DOHH2 (cell line): ENCODE data around the gene CMTM3.
"Not testable (repeated sequence)": the region's sequence is repeated elsewhere in the genome, so short reads cannot be mapped to it uniquely, and the experiment has no call there.

Experiments used
- H3F3A ChIP-seq: fragments of 200-600 bp; sonication (generic), shearing (Covaris generic); 2 replicates; pipeline ENCODE4 v1.6.0; 2016; ENCODE audit warnings: antibody characterized with exemption, mild to moderate bottlenecking; ENCODE audit not compliant: control insufficient read depth, insufficient read depth
- H3K27ac ChIP-seq: fragments of 200-600 bp; sonication (generic); 2 replicates; pipeline ENCODE4 v1.5.1; 2014; ENCODE audit warnings: low read depth, mild to moderate bottlenecking, low read length, moderate library complexity
- H3K27me3 ChIP-seq: fragments of 200-600 bp; sonication (generic); 2 replicates; pipeline ENCODE4 v1.6.1; 2014; ENCODE audit warnings: mild to moderate bottlenecking, low read length, mixed read lengths; ENCODE audit not compliant: control insufficient read depth
- H3K36me3 ChIP-seq: fragments of 200-600 bp; sonication (generic); 2 replicates; pipeline ENCODE4 v1.6.1; 2014; ENCODE audit warnings: mild to moderate bottlenecking, low read length, moderate library complexity, mixed read lengths; ENCODE audit not compliant: control insufficient read depth
- H3K4me1 ChIP-seq: fragments of 200-600 bp; sonication (generic); 2 replicates; pipeline ENCODE4 v1.6.1; 2014; ENCODE audit warnings: mild to moderate bottlenecking, low read length, mixed read lengths; ENCODE audit not compliant: control insufficient read depth
- H3K4me2 ChIP-seq: fragments of 200-600 bp; sonication (generic); 2 replicates; pipeline ENCODE4 v1.6.0; 2014; ENCODE audit warnings: mild to moderate bottlenecking, low read length, moderate library complexity
- H3K4me3 ChIP-seq: fragments of 200-600 bp; sonication (generic); 2 replicates; pipeline ENCODE4 v1.5.1; 2014; ENCODE audit warnings: mild to moderate bottlenecking, low read length, mixed read lengths
- H3K79me2 ChIP-seq: fragments of 200-600 bp; sonication (generic); 2 replicates; pipeline ENCODE4 v1.6.1; 2014; ENCODE audit warnings: mild to moderate bottlenecking, low read length, mixed read lengths; ENCODE audit not compliant: control insufficient read depth
- H3K9me2 ChIP-seq: fragments of 200-600 bp; sonication (generic); replicated peaks from 2 replicates; pipeline ENCODE4 v1.6.1; 2014; ENCODE audit warnings: mild to moderate bottlenecking, low read length, mixed read lengths; ENCODE audit not compliant: control insufficient read depth
- H3K9me3 ChIP-seq: fragments of 200-600 bp; sonication (generic); 2 replicates; pipeline ENCODE4 v1.6.1; 2014; ENCODE audit warnings: antibody characterized with exemption, low read length, mixed read lengths; ENCODE audit not compliant: control insufficient read depth, insufficient read depth
- H4K20me1 ChIP-seq: fragments of 200-600 bp; sonication (generic); 2 replicates; pipeline ENCODE4 v1.6.0; 2014; ENCODE audit warnings: low read depth, mild to moderate bottlenecking, antibody characterized with exemption, low read length, moderate library complexity; ENCODE audit not compliant: control insufficient read depth, insufficient read depth
- EZH2phosphoT487 ChIP-seq: fragments of 200-600 bp; sonication (generic); IDR thresholded peaks from 2 replicates; pipeline ENCODE4 v1.6.1; 2017; ENCODE audit warnings: borderline replicate concordance, mild to moderate bottlenecking, antibody characterized with exemption, low read length, moderate library complexity, mixed read lengths
- TF ChIP-seq, protein P1 (sequence below): fragments of 200-600 bp; sonication (generic); IDR thresholded peaks from one replicate; pipeline ENCODE4 v1.5.1; 2014; ENCODE audit warnings: antibody characterized with exemption, mild to moderate bottlenecking, low read depth, low read length; ENCODE audit not compliant: poor library complexity, severe bottlenecking

CMTM3 gene

DNA sequence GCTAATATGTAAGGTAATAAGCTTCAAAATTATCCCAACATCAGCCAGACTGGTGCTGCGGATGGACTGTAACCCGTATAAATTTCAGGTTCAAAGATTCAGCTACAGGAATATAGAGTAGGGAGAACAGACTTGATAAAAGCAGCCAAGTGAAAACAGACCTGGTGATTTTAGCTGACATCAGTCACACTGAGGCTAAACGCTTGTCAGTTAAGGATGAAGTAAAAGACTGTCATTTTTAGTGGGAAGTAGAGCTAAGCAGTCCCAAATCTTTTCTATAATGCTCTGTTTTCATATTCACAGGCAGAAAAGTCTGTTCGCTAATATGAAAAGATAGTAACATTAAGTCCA lies 56.7 kb downstream of the CMTM3 start:
- Histone ChIP-seq H3K9me3 (no peaks in the 10 kb centered on the region), H3K27ac (no peak overlapping the region), H3K4me2 (no peak overlapping the region), H3F3A (no peaks in the 10 kb centered on the region), H4K20me1 (no peaks in the 10 kb centered on the region), H3K4me3 (no peak overlapping the region), H3K4me1 (no peaks in the 10 kb centered on the region), H3K27me3 (peaks cover 13% of the 10 kb centered on the region), H3K79me2 (no peaks in the 10 kb centered on the region), H3K9me2 (no peaks in the 10 kb centered on the region), H3K36me3 (no peaks in the 10 kb centered on the region)
- no peak for TF ChIP-seq EZH2phosphoT487
- TF ChIP-seq, protein P1, sequence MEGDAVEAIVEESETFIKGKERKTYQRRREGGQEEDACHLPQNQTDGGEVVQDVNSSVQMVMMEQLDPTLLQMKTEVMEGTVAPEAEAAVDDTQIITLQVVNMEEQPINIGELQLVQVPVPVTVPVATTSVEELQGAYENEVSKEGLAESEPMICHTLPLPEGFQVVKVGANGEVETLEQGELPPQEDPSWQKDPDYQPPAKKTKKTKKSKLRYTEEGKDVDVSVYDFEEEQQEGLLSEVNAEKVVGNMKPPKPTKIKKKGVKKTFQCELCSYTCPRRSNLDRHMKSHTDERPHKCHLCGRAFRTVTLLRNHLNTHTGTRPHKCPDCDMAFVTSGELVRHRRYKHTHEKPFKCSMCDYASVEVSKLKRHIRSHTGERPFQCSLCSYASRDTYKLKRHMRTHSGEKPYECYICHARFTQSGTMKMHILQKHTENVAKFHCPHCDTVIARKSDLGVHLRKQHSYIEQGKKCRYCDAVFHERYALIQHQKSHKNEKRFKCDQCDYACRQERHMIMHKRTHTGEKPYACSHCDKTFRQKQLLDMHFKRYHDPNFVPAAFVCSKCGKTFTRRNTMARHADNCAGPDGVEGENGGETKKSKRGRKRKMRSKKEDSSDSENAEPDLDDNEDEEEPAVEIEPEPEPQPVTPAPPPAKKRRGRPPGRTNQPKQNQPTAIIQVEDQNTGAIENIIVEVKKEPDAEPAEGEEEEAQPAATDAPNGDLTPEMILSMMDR: no peak

DNA sequence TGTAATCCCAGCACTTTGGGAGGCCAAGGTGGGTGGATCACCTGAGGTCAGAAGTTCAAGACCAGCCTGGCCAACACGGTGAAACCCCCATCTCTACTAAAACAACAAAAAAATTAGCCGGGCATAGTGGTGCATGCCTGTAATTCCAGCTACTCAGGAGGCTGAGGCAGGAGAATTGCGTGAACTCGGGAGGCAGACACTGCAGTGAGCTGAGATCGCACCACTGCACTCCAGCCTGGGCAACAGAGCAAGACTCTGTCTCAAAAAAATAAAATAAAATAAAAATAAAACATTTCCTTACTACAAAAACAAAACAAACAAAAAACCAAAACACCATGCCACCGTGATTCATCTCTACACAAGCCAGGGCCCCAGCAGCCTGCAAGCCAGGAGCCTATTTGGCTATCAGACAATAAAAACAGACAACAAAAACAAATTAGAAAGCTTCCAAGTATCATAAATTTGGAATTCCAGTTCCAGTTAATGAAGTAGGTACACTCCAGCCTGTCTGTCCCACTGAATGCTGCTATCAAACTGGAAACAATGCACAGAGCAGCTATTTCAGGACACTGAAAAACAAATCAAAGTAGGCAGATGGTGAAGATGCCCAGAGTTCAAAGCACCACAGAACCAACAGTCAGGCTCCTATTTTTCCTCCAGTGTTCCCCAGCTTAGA lies 57.3 kb downstream of the CMTM3 start:
- not testable (repeated sequence) for H3F3A ChIP-seq, H3K27ac ChIP-seq, H3K9me2 ChIP-seq, H3K9me3 ChIP-seq, H3K79me2 ChIP-seq, H4K20me1 ChIP-seq, H3K4me2 ChIP-seq, H3K4me1 ChIP-seq, H3K4me3 ChIP-seq, H3K36me3 ChIP-seq
- peaks cover 11% of the 10 kb centered on the region for H3K27me3 ChIP-seq

DNA sequence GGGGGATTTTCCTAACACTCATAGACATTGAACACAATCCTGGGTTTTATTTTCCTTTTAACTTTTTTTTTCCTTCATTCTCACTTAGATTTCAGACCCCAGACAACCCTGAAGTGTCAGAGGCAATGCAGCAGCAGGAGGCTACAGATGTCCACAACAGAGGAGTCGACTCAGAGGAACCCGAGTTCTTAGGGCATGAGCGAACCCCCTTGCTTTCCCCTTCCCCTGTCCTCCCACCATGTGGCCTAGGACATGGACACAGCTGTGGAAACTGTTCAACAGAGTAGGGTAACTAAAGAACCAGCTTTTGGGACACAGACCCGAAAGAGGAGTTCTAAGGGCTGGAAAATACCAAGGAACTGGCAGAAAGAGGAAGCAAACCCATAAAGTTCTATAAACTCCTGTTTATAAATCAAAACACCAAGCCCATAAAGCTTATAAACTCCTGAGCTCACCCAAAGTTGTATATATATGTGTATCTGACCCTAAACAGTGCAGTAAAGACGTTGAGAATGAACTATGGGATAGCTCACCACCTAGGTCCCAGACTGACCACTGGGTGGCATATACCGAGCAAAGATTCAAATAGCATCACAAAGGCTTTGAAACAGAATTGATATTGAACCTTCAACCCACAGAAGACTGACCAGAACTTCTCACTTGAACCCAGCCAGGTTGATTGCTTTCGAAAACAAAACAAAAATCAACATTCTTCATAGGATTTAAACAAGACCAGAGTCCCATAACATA lies 58.1 kb downstream of the CMTM3 start:
- TF ChIP-seq EZH2phosphoT487: no peak
- TF ChIP-seq, protein P1: peak; percentile 43
- Histone ChIP-seq H4K20me1 (no peaks in the 10 kb centered on the region), H3K27me3 (peaks cover 11% of the 10 kb centered on the region), H3F3A (no peaks in the 10 kb centered on the region), H3K27ac (no peak overlapping the region), H3K79me2 (no peaks in the 10 kb centered on the region), H3K4me3 (no peak overlapping the region), H3K36me3 (no peaks in the 10 kb centered on the region), H3K4me1 (no peaks in the 10 kb centered on the region), H3K9me3 (no peaks in the 10 kb centered on the region), H3K4me2 (no peak overlapping the region), H3K9me2 (no peaks in the 10 kb centered on the region)
